Stimulated activated CD4-positive, alpha-beta T cell treated with anti-CD3 and anti-CD28 coated beads, TNF-alpha, amount 100 ng/mL, for 4 hours (primary cell): ENCODE results near the gene B3GNT2.

Source experiments
- DNase-seq, 3 experiments: peaks; one replicate each; pipeline ENCODE4 v3.0.0-alpha.2; 2020; ENCODE audit warnings: low read depth in 3 of 3

Gene B3GNT2

GRCh38 chr2:62204998-62205496 lies 9.1 kb downstream of the B3GNT2 start:
- DNase-seq = no peak

- no peak for DNase-seq
These were observed 9.6 kb downstream of the B3GNT2 start for GRCh38 chr2:62205554-62205953.

- no peak for DNase-seq
These were observed 10.1 kb downstream of the B3GNT2 start for GRCh38 chr2:62206024-62206423.

GRCh38 chr2:62207491-62207890 lies 11.6 kb downstream of the B3GNT2 start:
- no peak for DNase-seq

- DNase-seq = no peak
These were observed 12.3 kb downstream of the B3GNT2 start for GRCh38 chr2:62208074-62208757.

GRCh38 chr2:62208758-62209114 lies 12.8 kb downstream of the B3GNT2 start:
- no peak for DNase-seq

- DNase-seq = no peak
These were observed 13.6 kb downstream of the B3GNT2 start for GRCh38 chr2:62209427-62209991.

GRCh38 chr2:62215306-62216064 lies 19.6 kb downstream of the B3GNT2 start:
- DNase-seq = no peak

- DNase-seq = no peak
These were observed 20.2 kb downstream of the B3GNT2 start for GRCh38 chr2:62216113-62216512.

- no peak for DNase-seq
These were observed 20.7 kb downstream of the B3GNT2 start for GRCh38 chr2:62216616-62217015.

- no peak for DNase-seq
These were observed 21.5 kb downstream of the B3GNT2 start for GRCh38 chr2:62217421-62217820.

GRCh38 chr2:62217970-62218369 lies 22.1 kb downstream of the B3GNT2 start:
- DNase-seq = no peak

- DNase-seq = no peak
These were observed 23.7 kb downstream of the B3GNT2 start for GRCh38 chr2:62219407-62220159.

- no peak for DNase-seq
These were observed 25.2 kb downstream of the B3GNT2 start for GRCh38 chr2:62221141-62221540.

GRCh38 chr2:62222171-62222570 lies 26.3 kb downstream of the B3GNT2 start:
- DNase-seq = no peak

- DNase-seq = no peak
These were observed 26.8 kb downstream of the B3GNT2 start for GRCh38 chr2:62222674-62223073.

GRCh38 chr2:62224976-62225375 lies 29.1 kb downstream of the B3GNT2 start:
- no peak for DNase-seq

GRCh38 chr2:62227386-62228075 lies 31.6 kb downstream of the B3GNT2 start:
- no peak for DNase-seq

- no peak for DNase-seq
These were observed 33.2 kb downstream of the B3GNT2 start for GRCh38 chr2:62229082-62229605.

GRCh38 chr2:62231541-62231940 lies 35.6 kb downstream of the B3GNT2 start:
- DNase-seq = no peak
